GM06990 (cell line): ENCODE results near the gene PODN.

Experiments
- DNase-seq: peaks from one replicate; pipeline ENCODE4 v3.0.0-alpha.2; 2011; ENCODE audit not compliant: insufficient read length; ENCODE audit errors: extremely low read depth
- H3K27me3 ChIP-seq: replicated peaks from 2 replicates; pipeline ENCODE4 v1.6.0; 2011; ENCODE audit warnings: low read length; ENCODE audit not compliant: control insufficient read depth, insufficient read depth
- H3K36me3 ChIP-seq: 2 replicates; pipeline ENCODE4 v1.5.1; 2011; ENCODE audit warnings: low read length; ENCODE audit not compliant: control insufficient read depth, insufficient read depth
- H3K4me3 ChIP-seq: replicated peaks from 2 replicates; pipeline ENCODE4 v1.5.1; 2011; ENCODE audit warnings: low read depth, mild to moderate bottlenecking, control low read depth, low read length
- CTCF ChIP-seq: IDR thresholded peaks from 2 replicates; pipeline ENCODE4 v1.5.1; 2011; ENCODE audit warnings: low read length, control low read depth, mild to moderate bottlenecking, inconsistent platforms; ENCODE audit not compliant: insufficient read depth, poor library complexity, severe bottlenecking

PODN gene

GRCh38 chr1:53085405-53085804, 23.4 kb downstream of the PODN start:
- H3K27me3 ChIP-seq, result no peaks in the 10 kb centered on the region

DNA sequence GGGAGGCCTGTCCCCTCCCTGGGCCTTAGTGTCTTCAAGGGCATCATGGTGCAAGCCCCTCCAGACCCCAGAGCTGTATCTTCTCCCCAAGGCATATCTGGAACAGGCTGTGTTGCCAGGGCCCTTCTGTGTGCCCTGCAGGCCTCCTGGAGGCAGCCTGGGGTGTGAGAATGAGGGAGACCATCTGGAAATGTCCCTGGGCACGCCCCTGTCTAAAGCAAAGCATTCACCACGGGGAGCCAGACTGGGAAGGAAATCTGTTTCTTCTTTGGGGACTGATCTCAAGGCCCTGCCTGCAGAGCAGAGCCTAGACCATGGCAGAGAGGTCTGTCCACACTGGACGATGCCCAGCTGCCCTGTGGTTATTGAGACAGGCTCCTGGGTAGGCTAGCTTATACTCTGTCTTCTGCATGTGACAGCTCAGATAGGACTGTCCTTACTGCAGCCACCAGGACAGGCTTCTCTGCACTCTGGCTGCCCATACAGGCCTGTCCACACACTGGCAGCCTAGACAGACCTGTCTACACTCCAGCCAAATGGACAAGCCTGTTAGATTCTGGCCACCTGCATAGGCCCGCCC, 24.6 kb downstream of the PODN start:
- TF ChIP-seq CTCF, result no peak

More at GRCh38 chr1:53085405-53085804, 23.4 kb downstream of the PODN start:
- no peak for DNase-seq
- no peak for TF ChIP-seq CTCF
- H3K4me3 ChIP-seq, result no peak overlapping the region
- H3K36me3 ChIP-seq, result no peaks in the 10 kb centered on the region

DNA sequence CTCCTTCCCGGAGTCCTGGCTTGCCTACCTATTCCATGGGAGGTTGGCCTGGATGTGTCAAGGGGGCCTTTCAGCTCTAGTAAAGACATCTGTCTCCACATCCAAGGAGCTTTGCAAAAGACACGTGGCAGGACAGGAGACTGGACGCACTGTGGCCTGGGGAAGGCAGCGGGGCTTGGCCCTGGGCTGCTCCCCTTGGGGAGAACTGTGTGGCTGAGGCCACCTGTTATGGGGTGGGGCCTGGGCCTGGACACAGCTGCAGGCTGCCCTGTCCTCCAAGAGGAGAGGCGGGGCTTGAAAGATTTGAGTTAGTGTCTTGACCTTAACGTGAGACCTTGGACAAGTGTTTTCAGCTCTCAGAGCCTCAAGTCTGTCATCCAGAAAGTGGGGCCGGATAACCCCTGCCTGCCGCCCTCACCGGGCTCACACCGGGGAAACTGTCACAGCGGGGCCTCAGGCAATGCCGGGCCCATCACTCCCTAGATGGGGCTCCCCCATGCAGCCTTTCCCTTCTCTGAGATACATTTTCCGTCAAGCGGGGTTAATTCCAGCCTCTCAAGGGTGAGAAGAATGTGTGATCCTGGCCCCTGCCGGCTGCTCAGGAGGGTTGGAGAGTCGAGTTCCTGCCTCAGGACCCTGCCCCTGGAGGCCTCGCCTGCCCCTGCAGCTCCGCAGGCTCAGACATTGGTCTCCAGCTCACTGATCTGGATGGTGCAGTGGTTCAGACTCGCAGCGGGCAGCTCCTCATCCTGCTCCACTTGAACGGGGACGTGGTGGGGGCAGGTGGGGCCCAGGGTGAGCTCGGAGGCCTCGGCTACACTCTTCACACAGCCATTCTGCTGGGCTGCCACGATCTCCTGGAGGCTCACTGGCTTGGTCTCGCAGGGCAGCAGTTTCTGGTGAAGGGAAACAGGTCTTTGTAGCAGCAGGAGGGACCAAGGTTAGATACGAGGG, 25.6 kb downstream of the PODN start:
- H3K36me3 ChIP-seq, result no peaks in the 10 kb centered on the region
- H3K27me3 ChIP-seq, result no peaks in the 10 kb centered on the region
- no peak for DNase-seq
- H3K4me3 ChIP-seq, result no peak overlapping the region
- TF ChIP-seq CTCF, result no peak

More for the DNA sequence above, 24.6 kb downstream of the PODN start:
- Histone ChIP-seq H3K27me3 (no peaks in the 10 kb centered on the region), H3K36me3 (no peaks in the 10 kb centered on the region), H3K4me3 (no peak overlapping the region)
- DNase-seq, result no peak

- Histone ChIP-seq H3K27me3 (no peaks in the 10 kb centered on the region), H3K4me3 (no peak overlapping the region), H3K36me3 (no peaks in the 10 kb centered on the region)
- DNase-seq, result no peak
- no peak for TF ChIP-seq CTCF
Measured at GRCh38 chr1:53088616-53089300, 26.7 kb downstream of the PODN start.

DNA sequence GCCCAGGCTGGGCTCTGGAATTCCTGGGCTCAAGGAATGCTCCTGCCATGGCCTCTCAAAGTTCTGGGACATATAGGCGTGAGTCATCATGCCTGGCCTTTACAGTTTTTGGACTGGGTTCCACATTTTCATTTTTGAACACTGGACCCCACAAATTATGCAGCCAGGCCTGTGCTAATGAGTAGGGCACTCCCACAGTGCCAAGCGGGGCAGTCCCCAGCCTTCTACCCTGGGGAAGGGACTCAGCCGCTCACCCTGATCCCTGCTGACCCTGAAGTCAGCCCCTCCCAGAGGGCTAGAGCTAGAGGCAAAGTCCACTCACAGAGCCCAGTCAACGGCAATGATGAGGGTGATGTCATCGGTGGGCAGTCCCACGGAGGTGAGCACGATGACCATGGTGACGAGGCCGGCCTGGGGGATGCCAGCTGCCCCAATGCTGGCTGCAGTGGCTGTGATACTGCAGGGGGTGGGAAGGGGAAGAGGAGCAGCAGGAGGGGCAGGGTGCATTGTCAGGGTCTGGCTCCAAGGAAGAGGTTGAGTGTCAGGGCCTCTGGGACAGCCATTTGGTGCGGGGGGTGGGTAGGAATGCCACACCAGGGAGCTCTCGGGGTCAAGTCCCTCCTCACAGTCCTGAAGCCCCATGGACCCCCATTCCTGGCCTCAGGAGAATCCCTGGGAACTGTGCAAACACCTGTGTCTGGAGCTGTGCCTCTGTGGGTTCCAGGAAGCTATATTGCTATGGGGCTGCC, 27.6 kb downstream of the PODN start:
- no peak for DNase-seq
- Histone ChIP-seq H3K27me3 (no peaks in the 10 kb centered on the region), H3K4me3 (no peak overlapping the region), H3K36me3 (no peaks in the 10 kb centered on the region)
- TF ChIP-seq CTCF, result no peak
